IPS-18c (cell line): Measurements from ENCODE around the gene PLA2G2A.
"Not testable (repeated sequence)": the region's sequence is repeated elsewhere in the genome, so short reads cannot be mapped to it uniquely, and the experiment has no call there.

ENCODE experiments used
- H3K4me3 ChIP-seq: 2 replicates; pipeline ENCODE4 v1.7.0; 2013; ENCODE audit warnings: low read depth, mild to moderate bottlenecking, low read length, moderate library complexity; ENCODE audit not compliant: insufficient read depth
- H3K9me3 ChIP-seq: one replicate; pipeline ENCODE4 v1.6.1; 2013; ENCODE audit warnings: mild to moderate bottlenecking, low read length, moderate library complexity; ENCODE audit not compliant: control insufficient read depth, insufficient read depth

PLA2G2A gene, protein sequence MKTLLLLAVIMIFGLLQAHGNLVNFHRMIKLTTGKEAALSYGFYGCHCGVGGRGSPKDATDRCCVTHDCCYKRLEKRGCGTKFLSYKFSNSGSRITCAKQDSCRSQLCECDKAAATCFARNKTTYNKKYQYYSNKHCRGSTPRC

GRCh38 chr1:19979494-19979977, at the start of gene PLA2G2A:
TSS of gene PLA2G2A (minus strand) at chr1:19979618. CDS start at chr1:19978773, 845 bp downstream.
- no peaks in the 10 kb centered on the region for H3K9me3 ChIP-seq
- no peak within 1 kb of the TSS for H3K4me3 ChIP-seq

DNA sequence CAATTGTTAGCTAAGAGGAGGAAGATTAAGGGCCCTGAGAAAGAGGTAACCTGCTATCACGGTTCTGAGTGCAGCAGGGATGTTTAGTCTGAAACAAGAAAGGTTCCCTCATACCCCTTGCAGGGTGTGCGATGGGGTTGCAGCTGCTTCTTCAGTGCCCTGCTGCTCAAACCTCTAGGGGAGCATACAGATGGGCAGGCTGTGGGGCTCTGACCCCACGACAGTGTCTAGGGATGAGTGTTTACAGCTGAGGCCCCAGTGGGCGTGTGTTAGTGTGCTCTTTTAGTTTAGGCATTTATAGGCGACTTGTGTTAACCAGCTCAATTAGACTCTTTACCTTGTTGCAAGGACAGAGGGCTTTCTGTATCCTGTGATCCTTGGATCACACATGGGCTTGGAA, 49.3 kb upstream of the PLA2G2A start:
- Histone ChIP-seq H3K9me3 (no peaks in the 10 kb centered on the region), H3K4me3 (no peak overlapping the region)

DNA sequence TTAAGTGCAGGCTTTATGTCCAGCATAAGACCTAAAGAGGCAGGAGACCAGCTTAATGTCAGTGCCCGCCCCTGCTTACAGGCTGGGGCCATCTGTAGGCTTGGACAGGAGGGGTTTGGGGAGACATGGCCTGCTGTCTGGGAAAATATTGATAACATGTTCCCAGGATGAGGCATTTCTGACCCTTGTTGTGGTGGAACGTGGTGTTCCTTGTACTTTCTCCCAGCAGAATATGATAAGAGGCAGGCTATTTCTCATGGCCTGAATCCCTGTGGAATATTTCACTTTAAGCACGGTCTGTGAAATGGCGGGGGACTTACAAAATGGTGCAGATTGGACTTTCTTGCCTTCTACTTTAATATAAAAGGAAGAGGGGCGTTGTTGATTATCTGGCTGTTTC, 48.7 kb upstream of the PLA2G2A start:
- no peak overlapping the region for H3K4me3 ChIP-seq
- H3K9me3 ChIP-seq: no peaks in the 10 kb centered on the region

- Histone ChIP-seq H3K9me3 (no peaks in the 10 kb centered on the region), H3K4me3 (no peak overlapping the region)
Observed at GRCh38 chr1:20017741-20018140, 38.3 kb upstream of the PLA2G2A start.

DNA sequence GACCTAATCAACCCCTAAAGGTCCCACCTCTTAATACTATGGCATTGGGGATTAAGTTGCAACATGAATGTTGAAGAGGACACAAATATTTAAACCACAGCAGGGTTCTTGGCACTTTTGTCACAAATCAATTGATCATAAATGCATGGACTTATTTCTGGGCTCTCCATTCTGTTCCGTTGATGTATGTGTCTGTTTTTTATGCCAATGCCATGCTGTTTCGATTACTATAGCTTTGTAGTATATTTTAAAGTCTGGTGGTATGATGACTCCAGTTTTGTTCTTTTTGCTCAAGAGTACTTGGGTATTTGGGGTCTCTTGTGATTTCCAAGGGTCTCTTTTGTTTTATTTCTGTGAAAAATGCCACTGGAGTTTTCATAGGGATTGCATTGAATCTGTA, 34.7 kb upstream of the PLA2G2A start:
- Histone ChIP-seq H3K9me3 (peaks cover 4% of the 10 kb centered on the region), H3K4me3 (no peak overlapping the region)

- Histone ChIP-seq H3K4me3 (no peak overlapping the region), H3K9me3 (peaks cover 9% of the 10 kb centered on the region)
Observed at GRCh38 chr1:20010016-20010415, 30.6 kb upstream of the PLA2G2A start.

DNA sequence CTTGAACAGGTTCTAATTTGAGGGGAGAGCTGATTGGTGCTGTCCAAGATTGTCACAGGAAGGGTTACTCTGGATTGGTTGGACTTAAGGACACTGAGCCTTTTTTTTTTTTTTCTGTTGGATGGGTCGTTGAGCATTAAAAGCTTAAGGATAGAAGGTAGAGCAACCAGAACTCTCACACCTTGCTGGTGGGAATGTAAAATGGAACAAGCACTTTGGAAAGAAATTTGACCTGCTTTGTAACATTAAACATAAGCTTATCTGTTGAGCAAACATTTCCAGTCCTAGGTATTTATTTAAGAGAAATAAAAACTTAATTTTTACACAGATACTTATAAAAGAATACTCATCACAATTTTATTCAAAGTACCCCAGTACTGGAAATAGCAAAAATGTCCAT, 29.8 kb upstream of the PLA2G2A start:
- H3K9me3 ChIP-seq: peaks cover 9% of the 10 kb centered on the region
- no peak overlapping the region for H3K4me3 ChIP-seq

GRCh38 chr1:20008391-20008841, 29.0 kb upstream of the PLA2G2A start:
- no peak overlapping the region for H3K4me3 ChIP-seq
- H3K9me3 ChIP-seq: peaks cover 9% of the 10 kb centered on the region

DNA sequence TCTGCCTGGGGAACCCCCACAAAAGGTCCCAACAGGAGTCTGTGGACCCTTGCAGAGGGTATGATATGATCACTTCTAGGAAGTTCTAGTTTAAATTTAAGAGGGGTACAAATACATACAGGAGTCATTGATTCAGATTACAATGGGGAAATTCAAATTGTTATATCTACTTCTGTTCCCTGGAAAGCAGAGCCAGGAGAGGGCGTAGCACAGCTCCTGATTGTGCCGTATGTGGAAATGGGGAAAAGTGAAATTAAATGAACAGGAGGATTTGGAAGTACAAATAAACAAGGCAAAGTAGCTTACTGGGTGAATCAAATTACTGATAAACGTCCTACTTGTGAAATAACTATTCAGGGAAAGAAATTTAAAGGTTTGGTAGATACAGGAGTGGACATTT, 19.4 kb upstream of the PLA2G2A start:
- H3K4me3 ChIP-seq: not testable (repeated sequence)
- peaks cover 28% of the 10 kb centered on the region for H3K9me3 ChIP-seq

DNA sequence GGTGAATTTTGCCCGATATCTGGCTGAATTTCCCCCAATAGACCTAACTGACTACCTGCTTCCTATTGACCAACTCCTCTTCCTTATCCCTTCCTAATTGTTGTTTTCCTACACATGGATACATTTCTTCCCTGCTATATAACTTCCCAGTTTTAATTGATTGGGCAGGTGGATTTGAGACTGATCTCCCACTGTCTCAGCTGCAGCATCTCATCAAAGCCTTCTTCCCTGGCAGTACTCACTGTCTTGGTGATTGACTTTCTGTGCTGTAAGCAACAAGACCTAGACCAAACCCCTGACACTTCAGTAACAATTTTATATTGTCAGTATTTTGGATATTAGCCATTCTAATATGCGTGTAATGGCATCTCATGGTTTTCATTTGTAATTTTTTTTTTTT, 11.3 kb upstream of the PLA2G2A start:
- Histone ChIP-seq H3K4me3 (peak overlapping the region; percentile 20; the same call in 1 of the 2 replicates), H3K9me3 (peaks cover 9% of the 10 kb centered on the region)

GRCh38 chr1:19990182-19990582, 10.8 kb upstream of the PLA2G2A start:
- not testable (repeated sequence) for H3K9me3 ChIP-seq, H3K4me3 ChIP-seq

DNA sequence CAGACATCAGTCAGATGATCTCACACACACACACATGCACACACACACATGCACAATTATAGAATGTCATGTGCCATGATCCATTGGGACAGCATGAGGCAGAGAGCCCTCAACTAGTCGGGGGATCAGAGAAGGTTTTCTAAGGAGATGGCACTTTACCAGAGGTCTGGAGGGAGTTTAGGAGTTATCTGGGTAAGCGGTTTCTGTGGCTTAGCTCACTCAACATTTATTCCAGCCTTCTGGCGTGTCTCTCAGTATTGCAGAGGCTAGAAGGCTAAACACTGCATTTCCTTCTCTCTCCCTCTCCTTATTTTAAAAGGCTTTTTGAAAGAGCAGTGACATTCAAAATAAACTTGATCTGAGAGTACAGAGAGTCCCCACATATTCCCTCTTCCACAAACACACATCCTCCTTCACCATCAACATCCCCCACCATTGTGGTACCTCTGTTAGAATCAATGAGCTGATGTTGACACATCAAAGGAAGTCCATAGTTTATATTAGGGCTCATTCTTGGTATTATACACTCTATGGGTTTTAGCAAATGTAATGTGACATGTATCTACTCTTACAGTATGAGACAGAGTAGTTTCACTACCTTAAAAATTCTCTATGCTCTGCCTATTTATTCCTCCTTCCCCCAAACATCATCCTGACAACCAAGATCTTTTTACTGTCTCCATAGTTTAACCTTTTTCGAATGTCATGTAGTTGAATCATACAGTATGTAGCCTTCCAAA, 9.0 kb upstream of the PLA2G2A start:
- Histone ChIP-seq H3K4me3 (no peak overlapping the region), H3K9me3 (no peaks in the 10 kb centered on the region)

- no peak overlapping the region for H3K4me3 ChIP-seq
- no peaks in the 10 kb centered on the region for H3K9me3 ChIP-seq
Observed at GRCh38 chr1:19987719-19988118, 8.3 kb upstream of the PLA2G2A start.

- not testable (repeated sequence) for H3K9me3 ChIP-seq, H3K4me3 ChIP-seq
Observed at GRCh38 chr1:19984409-19985016, 5.1 kb upstream of the PLA2G2A start.

GRCh38 chr1:19981507-19982312, 2.3 kb upstream of the PLA2G2A start:
- H3K4me3 ChIP-seq: no peak overlapping the region
- no peaks in the 10 kb centered on the region for H3K9me3 ChIP-seq

GRCh38 chr1:19981170-19981506, 1.7 kb upstream of the PLA2G2A start:
- Histone ChIP-seq H3K4me3 (no peak overlapping the region), H3K9me3 (no peaks in the 10 kb centered on the region)

DNA sequence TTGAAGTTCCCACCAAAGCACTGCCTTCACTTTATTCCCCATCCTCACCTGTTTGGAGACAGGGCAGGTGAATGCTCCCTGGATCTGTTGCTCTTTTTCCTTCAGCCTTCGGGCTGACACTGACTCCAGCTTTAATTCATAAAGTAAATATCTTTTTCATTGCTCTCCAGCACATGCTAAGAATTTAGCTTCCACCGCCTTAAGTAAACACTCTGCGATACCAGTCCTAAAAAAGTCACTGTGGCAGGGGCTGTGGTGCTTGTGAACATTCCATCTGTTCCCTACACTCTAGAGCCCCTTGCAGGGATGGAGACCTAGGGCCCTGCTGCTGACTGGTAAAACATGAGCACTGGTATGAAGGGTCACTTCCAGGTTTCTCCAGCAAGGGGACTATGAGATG, 896 bp upstream of the PLA2G2A start:
- Histone ChIP-seq H3K9me3 (no peaks in the 10 kb centered on the region), H3K4me3 (no peak overlapping the region)

DNA sequence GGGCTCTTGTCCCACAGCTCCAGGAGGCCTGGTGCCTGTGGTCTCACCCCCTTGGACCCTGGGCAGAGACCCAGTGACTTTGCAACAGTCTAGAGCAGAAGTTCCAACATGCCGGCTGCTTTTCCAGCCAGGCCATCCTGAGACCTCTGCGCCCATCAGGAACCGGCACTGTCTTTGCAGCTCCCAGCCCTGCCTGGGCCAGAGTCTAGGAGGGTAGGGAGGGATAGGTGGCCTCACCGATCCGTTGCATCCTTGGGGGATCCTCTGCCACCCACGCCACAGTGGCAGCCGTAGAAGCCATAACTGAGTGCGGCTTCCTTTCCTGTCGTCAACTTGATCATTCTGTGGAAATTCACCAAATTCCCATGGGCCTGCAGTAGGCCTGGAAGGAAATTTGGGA, 1.3 kb downstream of the PLA2G2A start:
- Histone ChIP-seq H3K4me3 (no peak overlapping the region), H3K9me3 (no peaks in the 10 kb centered on the region)
